Measurements from ENCODE around the gene EZR.

Gene EZR

DNA sequence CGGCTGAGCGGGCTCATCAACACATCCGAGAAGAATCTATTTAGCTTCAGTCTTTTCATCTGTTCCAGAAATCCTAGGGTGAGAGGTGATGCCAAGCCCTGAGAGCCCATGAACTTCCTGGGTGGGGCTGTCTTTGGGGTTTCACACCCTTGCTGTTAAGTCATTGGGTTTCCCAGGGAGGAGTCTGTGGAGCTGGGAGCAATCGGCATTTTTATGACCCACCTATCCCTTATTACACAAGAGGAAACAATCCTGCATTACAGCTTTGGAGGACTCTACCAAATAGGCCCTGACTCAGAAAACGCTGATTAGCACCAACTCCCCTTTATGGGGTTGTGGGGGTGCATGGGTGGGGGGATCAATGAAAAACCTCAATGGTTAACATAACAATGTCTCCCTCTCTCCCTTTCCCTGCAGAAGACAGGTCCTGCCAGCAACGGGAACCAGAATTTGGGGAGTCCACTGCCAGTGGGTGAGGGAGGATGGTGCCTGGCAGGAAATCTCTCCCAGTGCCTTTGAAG, 46.3 kb downstream of the EZR start:
- no peak for DNase-seq

DNA sequence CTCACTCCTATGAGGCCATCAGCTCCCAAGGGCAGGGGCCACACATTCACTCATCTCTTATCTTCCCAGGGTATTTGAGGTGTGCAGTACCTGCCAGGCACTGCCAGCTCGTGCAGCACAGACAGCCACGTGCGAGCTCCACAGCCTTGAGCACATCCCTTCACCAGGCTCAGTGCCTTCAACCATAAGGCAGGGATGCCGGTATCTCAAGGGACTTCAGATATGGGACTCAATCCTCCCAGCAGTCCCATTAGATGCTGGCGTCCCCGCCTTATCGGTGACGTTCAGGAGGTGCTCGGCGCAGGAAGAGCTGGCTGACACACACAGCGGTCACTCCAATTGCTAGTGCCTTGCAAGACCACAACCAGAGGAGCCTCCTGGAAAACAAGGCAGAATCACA, 47.0 kb downstream of the EZR start:
- DNase-seq, result no peak

DNA sequence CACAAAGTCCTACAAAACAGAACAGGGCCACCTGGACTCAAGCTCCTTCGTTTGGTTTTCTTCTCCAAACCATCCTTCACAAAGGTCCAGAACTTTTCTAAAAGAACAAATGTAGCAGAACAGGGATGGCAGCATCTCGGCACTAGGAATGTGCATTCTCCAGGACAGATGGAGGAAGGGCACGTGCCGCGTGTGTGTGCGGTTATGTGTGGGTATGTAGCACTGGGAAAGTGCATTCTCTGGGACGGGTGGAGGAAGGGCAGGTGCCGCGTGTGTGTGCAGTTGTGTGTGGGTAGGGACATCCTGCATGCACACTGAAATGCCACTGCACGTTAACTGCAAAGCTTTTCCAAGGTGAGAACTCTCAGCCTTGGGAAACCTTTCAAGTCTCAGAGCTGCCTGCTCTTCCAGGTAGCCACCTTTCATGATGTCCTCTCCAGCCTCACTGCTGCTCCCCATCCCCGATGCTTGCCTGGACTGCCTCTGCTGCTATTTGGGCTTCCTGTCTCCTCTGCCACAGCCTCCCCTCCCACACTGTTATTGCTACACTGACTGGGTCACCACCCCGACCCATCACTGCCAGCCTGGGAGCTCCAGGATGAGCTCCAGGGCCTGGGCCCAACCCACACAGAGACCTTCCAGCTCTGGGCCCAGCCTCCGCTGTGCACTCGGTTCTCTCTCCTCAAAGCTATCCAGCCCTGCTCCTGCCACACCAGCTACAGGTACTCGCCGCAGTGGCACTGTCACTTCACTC, 47.6 kb downstream of the EZR start:
- DNase-seq, result no peak

DNA sequence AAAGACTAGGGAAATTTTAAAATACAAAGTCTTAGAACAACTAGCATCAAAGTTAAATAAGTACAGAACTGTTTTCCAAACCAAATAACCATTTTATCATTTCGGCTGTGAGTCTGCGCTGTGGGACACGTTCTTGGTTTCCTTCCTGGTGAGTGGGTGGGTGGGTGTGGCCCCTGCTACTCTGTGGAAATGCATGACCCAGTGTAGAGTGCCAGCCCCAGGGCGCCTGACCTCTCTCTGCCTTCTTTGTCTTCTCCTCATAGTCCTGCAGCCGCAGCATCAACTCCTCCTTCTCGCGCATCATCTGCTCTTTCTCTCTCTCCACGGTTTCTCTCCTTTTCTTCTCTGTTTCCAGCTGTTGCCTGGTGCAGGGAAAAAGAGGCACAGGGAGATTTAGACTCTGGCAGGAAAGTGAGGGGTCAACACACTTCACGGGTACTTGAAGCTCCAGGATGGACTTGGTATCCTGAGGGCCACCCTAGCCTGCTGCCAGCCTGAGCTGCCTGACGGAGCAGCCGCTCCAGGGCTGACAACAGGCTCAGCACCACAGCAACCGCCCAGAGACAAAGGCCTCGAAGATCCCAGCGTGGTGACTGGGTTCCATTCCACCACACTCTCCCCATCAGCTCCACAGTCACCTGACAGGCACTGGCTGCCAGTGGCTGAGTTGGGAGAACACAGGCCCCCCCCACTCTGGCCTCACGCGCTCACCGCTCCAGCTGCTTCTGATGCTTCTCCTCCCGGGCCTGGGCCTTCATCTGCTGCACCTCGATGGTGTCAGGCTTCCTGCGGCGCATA, 48.4 kb downstream of the EZR start:
- DNase-seq, result no peak

DNA sequence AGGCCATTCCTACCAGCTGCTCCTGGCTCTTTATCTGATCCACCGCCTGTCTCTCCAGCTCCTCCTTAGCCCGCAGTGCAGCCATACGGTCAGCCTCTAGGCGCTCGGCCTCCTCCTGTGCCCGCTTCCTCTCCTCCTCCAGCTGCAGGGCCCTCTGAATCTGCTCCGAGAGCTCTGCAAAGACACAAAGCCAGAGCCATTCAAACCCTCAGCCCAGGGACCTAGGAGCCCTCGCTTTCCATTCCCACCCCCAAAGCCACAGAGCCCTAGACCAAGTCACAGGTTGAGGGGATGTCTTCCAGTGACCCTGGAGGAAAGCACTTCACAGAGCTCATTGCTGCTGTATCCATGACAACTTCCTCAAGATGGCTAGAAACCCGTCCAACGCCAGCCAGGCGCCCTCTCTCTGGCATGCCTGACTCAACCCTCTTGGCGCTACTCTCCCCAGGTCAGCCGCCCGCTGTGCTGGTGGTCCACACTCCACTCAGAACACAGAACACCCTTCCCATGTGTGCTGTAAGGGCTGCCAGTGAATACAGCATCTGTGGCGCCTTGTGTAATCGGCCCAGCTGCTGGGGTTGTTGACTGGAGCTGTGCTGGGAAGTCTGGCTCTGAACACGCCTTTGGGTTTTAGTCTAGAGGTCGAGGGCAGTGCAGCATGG, 49.3 kb downstream of the EZR start:
- no peak for DNase-seq

DNA sequence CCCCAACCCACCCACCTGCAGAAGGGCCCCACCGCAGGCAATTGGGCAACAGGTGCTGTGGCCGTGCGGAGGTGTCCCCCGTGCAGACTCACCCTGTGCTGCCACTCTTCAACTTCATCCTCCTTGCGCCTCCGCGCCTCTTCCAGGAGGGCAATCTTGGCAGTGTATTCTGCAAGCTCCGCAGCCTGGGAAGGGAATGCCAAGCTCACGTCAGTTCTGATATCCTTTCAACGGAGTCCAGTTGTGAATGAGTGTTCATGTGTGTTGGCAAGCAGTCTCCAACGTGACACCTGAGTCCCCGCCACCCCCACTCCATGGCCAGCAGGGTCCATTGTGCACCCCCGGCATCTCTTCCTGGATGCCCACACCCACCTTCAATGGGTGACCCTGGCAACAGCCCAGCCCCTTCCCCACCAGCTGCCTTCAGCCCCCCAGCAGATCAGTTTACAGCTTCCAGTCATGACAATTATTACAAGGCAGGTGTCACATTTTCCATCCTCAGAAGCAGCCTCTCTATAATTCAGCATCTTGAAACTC, 49.9 kb downstream of the EZR start:
- DNase-seq, result no peak

DNA sequence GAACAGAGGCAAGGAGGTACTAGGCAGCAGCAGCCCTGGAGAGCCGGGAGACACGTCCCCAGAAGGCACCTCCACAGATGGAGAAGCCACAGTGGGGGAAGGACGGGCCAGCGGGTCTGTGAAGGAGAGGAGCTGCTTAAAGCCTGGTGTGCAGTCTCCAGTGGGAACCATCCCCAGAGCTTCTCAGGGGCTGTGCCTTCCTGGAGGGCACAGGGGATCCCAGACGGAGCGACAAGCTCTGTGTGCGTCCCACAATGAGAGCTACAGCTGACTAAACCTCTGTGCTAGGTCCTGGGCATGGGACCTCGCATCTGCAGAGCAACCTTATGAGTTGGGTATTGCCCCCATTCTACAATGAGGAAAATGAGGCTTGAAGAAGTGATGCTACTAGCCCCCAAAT, 50.7 kb downstream of the EZR start:
- DNase-seq, result no peak

DNA sequence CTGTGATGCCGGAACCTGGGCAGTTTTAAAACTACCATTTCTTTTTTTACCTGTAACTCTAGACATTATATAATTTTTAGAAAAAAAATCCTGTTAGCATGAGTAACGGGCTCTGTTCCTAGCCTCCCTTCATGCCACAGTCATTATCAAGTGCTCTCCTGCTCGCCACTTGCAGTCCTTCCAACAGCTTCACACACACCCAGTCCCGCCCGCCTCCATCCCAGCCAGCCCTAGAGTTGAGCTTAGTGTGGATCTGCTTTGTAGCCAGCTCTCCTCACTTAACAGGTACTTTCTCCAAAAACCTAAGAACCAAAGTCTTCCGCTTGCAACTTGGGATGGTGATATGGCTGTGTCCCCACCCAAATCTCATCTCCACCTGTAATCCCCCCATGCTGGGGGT, 51.5 kb downstream of the EZR start:
- no peak for DNase-seq

DNA sequence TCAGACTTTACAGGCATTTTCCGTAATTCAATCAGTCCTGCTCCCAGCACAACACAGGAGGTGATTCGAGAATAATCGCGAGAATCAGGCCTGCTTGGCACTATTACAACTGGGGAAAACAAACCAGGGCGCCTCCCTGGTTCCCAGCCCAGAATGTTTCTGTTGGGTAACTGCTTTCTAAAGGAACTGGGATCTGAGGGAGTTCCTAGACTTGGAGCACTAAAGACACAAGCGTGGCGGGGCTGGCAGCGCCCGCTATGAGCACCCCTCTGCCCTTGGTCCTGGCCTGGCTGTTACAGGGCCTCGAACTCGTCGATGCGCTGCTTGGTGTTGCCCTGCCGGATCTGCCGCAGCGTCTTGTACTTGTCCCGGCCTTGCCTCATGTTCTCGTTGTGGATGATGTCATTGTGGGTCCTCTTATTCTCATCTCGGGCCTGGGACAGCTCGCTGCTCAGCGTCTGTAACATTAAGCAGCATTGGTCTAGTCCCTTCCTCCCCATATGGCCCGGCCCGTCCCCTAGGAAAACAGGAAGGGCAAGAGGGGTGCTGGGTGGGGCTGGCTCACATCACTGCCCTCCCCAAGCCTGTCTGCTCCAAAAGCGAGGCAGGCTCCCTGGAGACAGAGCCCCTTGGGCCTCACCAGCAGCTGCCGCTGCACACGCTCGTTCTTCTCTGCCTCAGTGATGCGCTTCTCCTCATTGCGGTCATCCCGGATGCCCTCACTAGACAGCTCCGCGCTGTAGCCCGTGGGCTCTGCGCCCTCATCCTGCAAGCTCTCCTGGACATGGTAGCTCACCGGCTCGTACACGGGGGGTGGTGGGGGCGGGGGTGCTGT, 52.3 kb downstream of the EZR start:
- DNase-seq, result no peak

DNA sequence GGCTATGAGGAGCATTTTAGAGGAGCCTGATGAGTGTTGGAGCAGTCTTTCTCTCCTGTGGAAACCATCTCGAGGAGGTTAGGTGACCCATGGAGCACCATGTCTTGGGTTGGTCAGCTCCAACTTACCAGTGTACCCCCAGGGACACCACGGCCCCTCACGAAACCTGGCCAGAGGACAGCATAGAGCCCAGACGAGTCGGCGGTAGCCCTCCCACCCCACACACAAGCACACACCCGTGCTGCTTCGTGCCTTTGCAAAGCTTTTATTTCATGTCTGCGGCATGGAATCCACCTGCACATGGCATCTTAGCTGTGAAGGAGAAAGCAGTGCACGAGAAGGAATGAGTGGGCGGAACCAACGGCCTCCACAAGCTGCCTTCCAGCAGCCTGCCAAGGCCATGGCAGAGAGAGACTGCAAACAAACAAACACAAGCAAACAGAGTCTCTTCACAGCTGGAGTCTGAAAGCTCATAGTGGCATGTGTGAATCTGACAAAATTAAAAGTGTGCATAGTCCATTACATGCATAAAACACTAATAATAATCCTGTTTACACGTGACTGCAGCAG, 53.6 kb downstream of the EZR start:
- DNase-seq, result no peak

DNA sequence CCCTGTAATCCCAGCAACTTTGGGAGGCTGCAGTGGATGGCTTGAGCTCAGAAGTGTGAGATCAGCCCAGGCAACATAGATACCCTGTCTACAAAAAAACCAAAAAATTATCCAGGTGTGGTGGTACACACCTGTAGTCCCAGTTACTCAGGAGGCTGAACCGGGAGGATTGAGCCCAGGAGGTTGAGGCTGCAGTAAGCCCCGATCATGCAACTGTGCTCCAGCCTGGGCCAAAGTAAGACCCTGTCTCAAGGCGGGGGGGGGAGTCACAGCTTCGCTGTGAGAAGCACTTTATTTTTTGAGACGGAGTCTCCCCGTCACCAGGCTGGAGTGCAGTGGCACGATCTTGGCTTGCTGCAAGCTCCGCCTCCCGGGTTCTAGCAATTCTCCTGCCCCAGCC, 54.2 kb downstream of the EZR start:
- no peak for DNase-seq

DNA sequence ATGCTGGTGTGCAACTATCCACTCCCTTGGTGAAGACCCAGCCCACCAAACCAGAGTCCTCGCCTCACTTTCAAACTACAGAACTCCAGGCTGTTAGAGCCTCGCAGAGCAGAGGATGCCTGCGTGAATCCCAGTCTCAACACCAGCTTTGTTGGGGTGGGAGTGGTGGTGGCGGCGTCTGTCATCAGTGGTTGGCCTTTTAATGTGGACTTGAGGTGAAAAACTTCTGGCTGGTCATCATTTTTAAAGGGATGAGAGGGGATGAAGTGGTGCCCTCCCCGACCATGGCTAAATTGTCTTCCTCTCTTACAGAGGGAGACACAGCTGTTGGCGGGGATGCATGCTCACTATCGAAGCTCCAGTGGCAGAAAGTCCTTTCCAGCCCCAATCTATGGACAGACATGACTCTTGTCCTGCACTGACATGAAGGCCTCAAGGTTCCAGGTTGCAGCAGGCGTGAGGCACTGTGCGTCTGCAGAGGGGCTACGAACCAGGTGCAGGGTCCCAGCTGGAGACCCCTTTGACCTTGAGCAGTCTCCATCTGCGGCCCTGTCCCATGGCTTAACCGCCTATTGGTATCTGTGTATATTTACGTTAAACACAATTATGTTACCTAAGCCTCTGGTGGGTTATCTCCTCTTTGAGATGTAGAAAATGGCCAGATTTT, 54.9 kb downstream of the EZR start:
- no peak for DNase-seq

DNA sequence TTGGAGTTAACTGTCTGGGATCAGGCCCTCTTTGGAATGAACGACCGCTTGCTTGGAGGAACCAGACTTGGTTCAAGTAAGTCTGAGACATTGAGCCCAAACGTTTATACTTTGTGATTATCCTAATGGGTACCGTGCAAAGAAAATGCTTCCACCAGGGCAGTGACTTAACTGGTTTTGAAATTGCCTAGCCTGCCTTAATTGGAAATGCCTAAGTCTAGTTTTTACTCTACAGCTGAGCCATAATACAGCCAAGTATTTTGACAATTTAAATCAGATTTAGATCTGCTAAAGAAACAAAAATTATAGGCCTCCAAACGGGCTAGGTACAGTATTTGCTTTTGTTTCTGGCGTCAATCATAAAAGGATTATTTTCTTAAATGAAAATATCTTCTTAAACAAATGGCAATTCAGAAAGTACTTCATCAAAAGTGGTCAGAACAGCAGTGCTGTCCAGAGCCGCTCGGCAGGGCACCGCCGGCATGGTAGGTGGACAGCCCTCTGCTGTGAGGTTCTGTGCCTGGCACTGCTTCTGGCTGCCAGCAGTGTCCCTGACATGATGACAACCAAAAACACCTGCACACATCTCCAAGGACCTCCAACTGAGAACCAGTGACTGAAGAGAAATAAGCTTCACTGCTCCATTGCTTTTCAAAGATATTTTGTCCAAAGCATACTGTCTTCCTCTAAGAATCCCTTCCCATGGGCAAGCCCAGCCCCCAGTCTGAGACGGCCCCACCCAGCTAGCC, 55.6 kb downstream of the EZR start:
- no peak for DNase-seq

DNA sequence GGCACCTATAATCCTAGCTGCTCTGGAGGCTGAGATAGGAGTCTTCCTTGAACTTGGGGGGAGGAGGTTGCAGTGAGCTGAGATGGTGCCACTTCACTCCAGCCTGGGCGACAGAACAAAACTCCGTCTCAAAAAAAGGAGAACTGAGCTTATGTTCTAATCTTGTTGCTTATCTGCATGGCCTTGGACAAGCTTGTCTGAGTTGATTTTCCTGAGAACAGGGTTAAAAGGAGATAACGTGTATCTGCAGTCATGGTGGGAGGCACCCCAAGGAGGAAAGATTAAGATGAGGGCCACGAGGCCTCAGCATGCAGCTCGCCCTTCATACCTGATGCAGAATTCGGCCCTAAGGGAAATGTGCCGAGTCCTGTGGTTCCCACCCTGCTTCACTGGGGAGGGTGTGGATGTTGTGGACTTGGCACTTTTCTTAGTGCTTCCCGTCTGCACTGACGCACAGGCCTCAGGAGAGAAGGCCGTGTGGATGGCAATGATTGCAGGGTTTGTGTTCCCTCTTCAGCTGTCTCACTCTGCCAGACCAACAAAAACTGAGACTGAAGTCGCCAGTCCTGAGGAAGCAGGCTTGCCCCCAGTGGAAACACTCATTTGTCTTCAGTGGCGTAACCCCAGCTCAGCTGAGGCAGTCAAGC, 56.3 kb downstream of the EZR start:
- DNase-seq, result no peak

DNA sequence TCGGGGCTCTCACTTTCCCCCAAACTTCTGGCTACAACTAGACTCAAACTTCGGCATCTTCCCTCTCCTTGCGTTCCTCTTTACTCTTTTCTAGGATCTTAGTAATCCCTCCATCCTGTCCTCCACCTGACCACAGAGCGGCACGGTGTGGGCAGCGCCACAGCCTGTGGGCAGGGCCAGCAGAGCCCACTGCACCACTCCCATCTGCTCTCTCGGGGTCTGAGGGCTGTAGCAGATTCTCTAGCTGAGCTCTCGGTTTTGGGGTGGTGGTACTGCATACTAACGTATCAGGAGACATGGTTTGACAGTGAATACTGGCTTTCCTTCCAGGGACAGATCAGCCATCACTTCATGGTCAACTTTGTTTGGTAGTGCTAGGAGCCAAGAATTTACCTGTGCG, 57.4 kb downstream of the EZR start:
- DNase-seq, result no peak

DNA sequence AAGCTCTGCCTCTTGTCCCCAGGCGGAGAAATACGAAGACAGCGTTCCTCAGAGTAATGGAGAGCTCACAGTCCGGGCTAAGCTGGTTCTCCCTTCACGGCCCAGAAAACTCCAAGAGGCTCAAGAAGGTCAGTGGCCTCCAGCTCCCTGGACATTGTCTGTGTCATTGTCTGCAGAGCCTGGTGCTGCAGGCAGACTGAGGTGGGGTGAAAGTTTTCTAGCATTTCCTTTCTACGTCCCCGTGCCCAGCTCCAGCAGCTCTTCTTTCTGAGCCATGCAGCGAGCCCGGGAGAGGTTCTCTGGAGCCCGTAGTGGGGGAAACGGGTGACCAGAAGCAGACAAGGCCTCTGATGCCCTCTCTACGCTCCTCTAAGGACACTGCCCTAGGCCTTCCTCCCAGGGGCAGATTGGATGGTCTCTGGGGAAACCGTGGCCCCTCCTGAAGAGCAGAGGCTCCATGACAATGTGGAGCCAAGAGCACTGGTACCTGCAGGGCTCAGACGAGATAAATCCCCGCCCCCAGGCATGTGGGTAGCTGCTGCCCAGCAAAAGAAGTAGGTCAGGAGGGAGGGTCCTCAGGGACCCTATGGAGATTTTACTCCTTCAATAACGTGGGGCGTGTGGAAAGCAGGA, 58.4 kb downstream of the EZR start:
- DNase-seq, result no peak

DNA sequence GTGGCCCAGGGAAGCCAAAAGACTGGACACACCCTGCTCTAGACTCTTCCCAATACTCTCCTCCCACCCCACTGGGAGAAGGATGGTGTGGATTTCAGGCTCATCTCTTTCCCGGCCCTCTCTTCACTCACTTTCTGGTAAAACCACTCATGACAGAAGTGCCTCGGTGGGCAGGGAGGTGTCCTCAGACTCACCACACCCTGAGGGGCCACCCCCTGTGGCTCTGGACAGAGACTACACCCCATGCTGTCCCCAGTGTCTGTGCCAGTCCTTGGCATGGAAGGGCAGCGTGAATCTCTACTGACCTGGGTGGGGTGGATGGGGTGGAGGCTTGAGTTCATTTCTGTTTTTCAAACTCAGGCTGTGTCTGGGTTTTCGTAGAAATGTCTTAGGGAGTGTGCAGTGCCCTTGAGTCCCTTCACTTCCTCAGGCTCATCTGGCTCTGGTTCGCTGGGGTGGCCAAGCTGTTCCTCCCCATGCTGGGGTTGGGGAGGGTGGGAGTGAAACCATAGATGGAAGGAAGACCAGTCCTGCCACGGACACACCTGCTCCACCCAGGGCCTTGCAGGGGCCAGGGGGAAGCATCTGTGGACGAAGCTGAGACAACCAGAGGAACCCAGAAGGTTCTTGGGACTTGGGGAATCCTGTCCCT, 59.1 kb downstream of the EZR start:
- no peak for DNase-seq

DNA sequence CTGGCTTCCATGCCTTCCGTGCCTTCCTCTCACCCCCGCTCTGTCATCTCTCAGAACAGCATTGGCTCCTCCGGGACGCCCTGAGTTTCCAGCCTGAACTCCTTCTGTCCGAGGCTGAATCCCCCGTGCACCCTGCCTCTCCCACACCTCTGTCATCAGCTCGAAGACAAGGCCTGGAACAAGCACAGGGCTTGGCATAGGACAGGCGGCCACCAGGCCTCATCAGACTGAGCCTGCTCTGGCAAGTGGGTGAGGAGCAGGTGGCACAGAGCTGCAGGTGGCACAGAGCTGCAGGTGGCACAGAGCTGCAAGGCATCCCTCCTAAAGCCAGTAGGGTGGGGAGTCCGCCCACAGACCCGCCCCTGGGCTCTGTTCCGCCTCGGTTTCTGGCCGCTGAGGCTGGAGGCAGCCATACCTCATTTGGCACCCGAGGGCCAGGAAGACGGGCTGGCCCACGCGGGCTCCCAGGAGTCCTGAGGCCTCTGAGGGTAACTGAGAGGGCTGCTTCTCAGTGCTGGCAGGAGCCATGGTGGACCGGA, 60.2 kb downstream of the EZR start:
- peak; percentile 51 for DNase-seq

DNA sequence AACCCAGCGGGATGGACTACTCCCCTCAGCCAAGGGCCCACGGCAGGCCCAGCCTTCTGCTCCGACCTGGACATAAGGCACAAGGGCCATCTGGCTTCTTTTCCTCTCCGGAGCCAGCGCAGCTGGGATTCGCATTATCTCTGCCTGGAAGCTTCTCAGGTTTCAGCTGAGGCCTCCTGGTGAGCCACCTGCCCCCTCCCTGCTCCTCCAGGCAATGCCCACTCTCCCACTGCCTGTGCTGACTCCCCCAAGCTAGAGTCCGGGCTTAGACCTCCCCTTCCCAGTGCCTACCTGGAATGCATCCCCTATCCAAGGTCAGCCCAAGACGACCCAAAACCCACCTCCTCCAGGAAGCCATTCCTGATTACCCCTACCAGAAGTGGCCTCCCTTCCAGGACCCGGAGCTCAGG, 60.7 kb downstream of the EZR start:
- peak; percentile 80 for DNase-seq

Measured in NCI-H510A treated with DMSO at 0.1 percent for 48 hours (cell line).